PFSK-1 (cell line): ENCODE data around the gene HOXA6.

Source experiments
- FOXP2 ChIP-seq: optimal IDR thresholded peaks from 2 replicates; pipeline ENCODE3; 2011; ENCODE audit warnings: borderline replicate concordance, control low read depth, inconsistent platforms; ENCODE audit not compliant: insufficient read depth; ENCODE audit errors: extremely low read length, extremely low read depth
- POLR2AphosphoS5 ChIP-seq: IDR thresholded peaks from 2 replicates; pipeline ENCODE4 v1.6.1; 2012; ENCODE audit warnings: low read depth, mild to moderate bottlenecking, control low read depth, low read length, moderate library complexity
- REST ChIP-seq, 2 experiments: IDR thresholded peaks; 2 replicates each; pipeline versions ENCODE4 v1.6.1 to v1.8.0; 2011 to 2012; ENCODE audit warnings: low read depth in 2 of 2, low read length in 2 of 2, control low read depth in 1 of 2, inconsistent platforms in 1 of 2, mild to moderate bottlenecking in 1 of 2, moderate library complexity in 1 of 2; ENCODE audit not compliant: insufficient read depth in 1 of 2
- SIN3A ChIP-seq: IDR thresholded peaks from 2 replicates; pipeline ENCODE4 v1.6.1; 2012; ENCODE audit warnings: mild to moderate bottlenecking, low read length, moderate library complexity, borderline replicate concordance; ENCODE audit not compliant: insufficient read depth
- TAF1 ChIP-seq: IDR thresholded peaks from 2 replicates; pipeline ENCODE4 v1.6.1; 2012; ENCODE audit warnings: low read length, control low read depth, borderline replicate concordance; ENCODE audit not compliant: insufficient read depth

The HOXA6 gene

GRCh38 chr7:27138472-27138871 lies 9.1 kb downstream of the HOXA6 start:
- TF ChIP-seq FOXP2 (no peak), POLR2AphosphoS5 (no peak), TAF1 (no peak), SIN3A (no peak), REST (IDR thresholded peaks at IDR 0.05; ENCODE audit: insufficient read depth in 1 of 2, low read depth in 2 of 2, low read length in 2 of 2) (no peak)

DNA sequence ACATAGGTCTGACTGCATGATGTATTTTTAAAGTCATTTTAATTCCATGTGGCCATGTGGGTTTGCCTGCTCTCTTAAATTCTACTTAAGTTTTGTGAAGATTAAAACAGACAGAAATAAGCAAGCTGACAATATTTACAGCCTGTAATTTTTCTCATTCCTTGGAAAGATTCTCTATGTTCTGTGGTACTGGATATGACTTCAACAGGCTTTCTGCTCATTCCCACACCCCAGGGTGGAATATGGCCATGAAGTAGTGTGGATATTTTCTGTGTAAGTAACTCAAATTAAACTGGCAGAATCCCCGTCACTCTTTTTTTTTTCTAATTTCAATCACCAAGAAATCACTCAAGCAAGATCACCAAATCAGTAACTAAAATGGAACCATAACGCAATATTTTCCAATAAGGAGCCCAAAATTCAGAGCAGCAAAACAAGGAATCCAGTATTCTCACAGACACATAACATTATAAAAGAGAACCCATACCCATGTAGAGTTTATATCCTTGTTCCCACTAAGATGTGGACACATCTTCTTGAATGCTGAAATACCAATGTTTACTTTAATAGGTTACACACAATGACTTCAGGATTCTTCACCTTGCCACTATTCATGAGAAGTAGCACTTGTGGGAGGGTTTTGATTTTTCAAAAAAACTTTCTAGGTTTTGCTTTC lies 9.8 kb downstream of the HOXA6 start:
- TF ChIP-seq FOXP2 (no peak), POLR2AphosphoS5 (no peak), REST (IDR thresholded peaks at IDR 0.05; ENCODE audit: insufficient read depth in 1 of 2, low read depth in 2 of 2, low read length in 2 of 2) (no peak), SIN3A (no peak)

DNA sequence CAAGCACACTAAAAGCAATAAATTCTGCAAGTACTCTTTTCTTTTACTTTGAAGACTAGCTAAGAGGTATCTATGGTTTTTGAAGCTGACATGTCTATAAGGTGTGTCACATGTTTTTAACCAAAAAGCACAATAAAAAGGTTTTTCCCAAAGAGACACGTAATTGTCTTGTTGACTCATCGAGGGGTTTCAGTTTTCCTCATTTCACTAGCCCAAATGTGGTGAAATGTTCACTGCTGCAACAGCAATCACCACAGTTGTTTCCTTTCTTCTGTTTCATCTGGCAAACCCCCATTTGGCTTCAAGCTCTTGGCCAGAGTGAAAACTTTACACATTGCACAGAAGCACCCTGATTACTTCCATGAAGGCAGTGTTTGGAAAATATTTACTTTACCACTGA lies 13.2 kb downstream of the HOXA6 start:
- no peak for TF ChIP-seq TAF1
- TF ChIP-seq POLR2AphosphoS5, result no peak
- TF ChIP-seq SIN3A, result no peak
- no peak for TF ChIP-seq REST (IDR thresholded peaks at IDR 0.05; ENCODE audit: insufficient read depth in 1 of 2, low read depth in 2 of 2, low read length in 2 of 2)
- TF ChIP-seq FOXP2, result no peak

DNA sequence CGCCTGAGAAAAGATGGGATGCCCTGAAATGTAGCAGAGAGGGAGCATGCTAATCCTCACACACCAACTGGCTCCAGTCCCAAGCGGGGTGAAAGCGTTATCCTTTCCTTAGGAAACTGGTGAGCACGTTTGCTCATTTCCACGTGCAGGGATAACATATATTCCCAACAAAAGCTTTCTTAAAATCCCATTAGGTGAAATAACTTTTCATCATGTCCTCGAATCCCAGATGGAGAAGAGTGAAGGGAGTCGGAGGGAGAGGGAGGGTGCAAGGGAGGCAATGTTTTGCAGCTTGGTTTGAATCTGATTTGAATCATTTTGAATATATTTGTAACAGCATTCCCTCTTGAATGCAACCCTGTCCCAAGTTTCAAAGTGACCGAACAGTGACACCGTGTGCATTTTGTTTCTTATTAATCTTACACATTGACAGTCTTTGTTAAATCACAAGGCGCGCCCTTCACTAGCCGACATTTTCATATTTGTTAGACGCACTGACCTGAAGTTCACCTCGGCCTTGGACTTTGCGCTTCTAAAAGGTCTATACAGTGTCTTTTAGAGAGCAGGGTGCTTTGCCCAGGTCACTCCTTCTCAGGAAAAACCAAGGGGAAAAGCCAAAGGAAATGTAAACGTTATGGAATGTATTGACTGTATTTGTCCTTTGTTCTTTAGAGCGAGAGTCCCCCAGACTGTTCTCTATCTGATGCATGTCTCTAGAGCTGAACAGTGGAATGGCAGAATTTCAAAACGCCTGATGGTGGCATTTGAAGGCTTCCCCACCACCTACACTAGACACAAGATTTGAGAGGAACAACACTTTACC lies 14.0 kb downstream of the HOXA6 start:
- TF ChIP-seq TAF1 (no peak), SIN3A (no peak), REST (IDR thresholded peaks at IDR 0.05; ENCODE audit: insufficient read depth in 1 of 2, low read depth in 2 of 2, low read length in 2 of 2) (no peak), POLR2AphosphoS5 (no peak), FOXP2 (no peak)
